Measurements from ENCODE around the gene NKX2-8. TPM values are rescaled to one million over a fixed set of nuclear protein-coding genes. Genes with fewer than 3 reads are reported as not detected.

NKX2-8 gene
- not detected in 2 replicates for total RNA-seq (2021)
- long read RNA-seq: 0 reads

DNA sequence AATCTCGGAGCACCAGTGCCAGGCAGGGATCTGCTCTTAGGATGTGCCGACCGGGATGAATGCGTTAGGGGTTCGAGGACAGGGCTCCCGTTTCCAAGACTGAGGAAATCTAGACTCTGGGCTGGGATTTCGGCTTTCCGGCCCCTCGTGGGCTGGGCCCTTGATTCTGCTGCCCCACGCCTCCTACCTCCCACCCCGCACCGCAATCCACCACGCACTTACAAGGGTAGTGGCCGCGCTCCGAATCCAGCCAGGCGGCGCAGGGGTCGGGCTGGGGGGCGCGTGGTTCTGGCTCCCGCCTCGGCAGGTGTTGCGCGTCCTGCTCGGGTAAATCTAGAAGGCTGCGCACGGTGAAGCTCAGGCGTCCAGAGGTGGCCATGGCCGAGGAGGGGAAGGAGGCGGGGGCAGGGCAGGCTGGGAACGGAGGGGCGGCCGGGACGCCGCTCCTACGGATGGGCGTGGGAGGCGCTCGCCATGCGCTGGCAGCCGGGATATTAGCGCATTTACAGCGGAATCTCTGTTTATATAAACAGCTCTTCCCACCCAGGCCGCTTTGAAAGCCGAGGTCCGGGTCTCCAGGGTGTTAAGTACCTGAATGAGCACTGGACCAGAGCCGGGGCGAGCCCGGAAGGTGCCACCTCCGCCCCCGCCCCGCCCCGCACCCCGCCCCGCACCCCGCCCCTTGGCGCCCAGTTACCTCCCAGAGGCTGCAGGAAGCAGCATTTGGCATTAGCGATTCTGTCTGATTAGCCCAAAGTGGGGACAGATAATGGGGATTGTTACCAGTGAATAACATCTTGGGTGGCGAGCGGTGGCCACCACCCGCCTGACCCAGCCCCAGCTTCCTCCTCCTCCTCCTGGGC, at the start of gene NKX2-8:
Gene NKX2-8, minus strand, starts transcription at position 604 of the 863 bp plus-strand sequence. Its CDS starts 225 bp downstream, at position 379.
- H3K9ac ChIP-seq (ENCODE audit: extremely low read depth, insufficient read length, low read length): no peak within 1 kb of the TSS
- peak; percentile 67 for DNase-seq
- H3K27me3 Mint-ChIP-seq (ENCODE audit: low read depth): peaks cover 61% of the 10 kb centered on the region

More for the DNA sequence above, at the start of gene NKX2-8:
- Histone ChIP-seq H3K23me2 (ENCODE audit: insufficient read length, low read depth, low read length, poor library complexity, severe bottlenecking) (peaks cover 15% of the 10 kb centered on the region), H3K4ac (ENCODE audit: low read depth, low read length) (no peak within 1 kb of the TSS), H3K27me3 (ENCODE audit: insufficient read depth, low read length) (peaks cover 88% of the 10 kb centered on the region), H2AK5ac (ENCODE audit: insufficient read length, low read length) (no peak within 1 kb of the TSS), H4K5ac (ENCODE audit: insufficient read length, low read depth, low read length) (no peak within 1 kb of the TSS), H3K4me2 (ENCODE audit: insufficient read depth, insufficient read length, low read length) (peak within 1 kb of the TSS; percentile 64), H2BK15ac (ENCODE audit: low read depth, low read length) (no peak within 1 kb of the TSS; the same call in 1 of the 2 replicates), H3K4me1 (ENCODE audit: insufficient read depth, low read length) (no peaks in the 10 kb centered on the region), H3K18ac (ENCODE audit: insufficient read length, low read depth, low read length) (no peak within 1 kb of the TSS), H4K20me1 (ENCODE audit: control insufficient read depth, insufficient read depth, insufficient read length) (peaks cover 4% of the 10 kb centered on the region), H4K8ac (replicated peaks; ENCODE audit: insufficient read length, low read depth, low read length) (no peak within 1 kb of the TSS), H3K14ac (ENCODE audit: insufficient read depth, low read length) (no peak within 1 kb of the TSS), H2AFZ (ENCODE audit: low read length) (no peak within 1 kb of the TSS), H3K27ac (ENCODE audit: insufficient read length, low read depth, low read length) (no peak within 1 kb of the TSS), H3K56ac (ENCODE audit: insufficient read length, low read depth, low read length) (no peak within 1 kb of the TSS), H3K79me2 (ENCODE audit: insufficient read depth, low read length) (no peaks in the 10 kb centered on the region), H2BK12ac (ENCODE audit: insufficient read length, low read depth, low read length) (no peak within 1 kb of the TSS), H3T11ph (ENCODE audit: low read length) (no peak within 1 kb of the TSS), H2BK120ac (ENCODE audit: low read depth, low read length, poor library complexity, severe bottlenecking) (no peak within 1 kb of the TSS), H4K91ac (ENCODE audit: insufficient read length, low read depth, low read length) (no peak within 1 kb of the TSS), H3K9me3 (ENCODE audit: control insufficient read depth, low read depth, low read length) (no peaks in the 10 kb centered on the region), H2BK5ac (ENCODE audit: insufficient read length, low read length) (no peak within 1 kb of the TSS), H3K23ac (ENCODE audit: insufficient read length, low read depth, low read length) (no peak within 1 kb of the TSS), H2BK20ac (ENCODE audit: low read depth, low read length, poor library complexity, severe bottlenecking) (no peak within 1 kb of the TSS), H3K79me1 (ENCODE audit: insufficient read depth, low read depth, low read length, poor library complexity, severe bottlenecking) (no peaks in the 10 kb centered on the region)
- Mint-ChIP-seq H3K9me3 (peaks cover 0 to 1% of the 10 kb centered on the region in 2 experiments; a peak in 1 of 5 replicates), H3K4me1 (peaks cover 2 to 28% of the 10 kb centered on the region in 2 experiments; a peak in 3 of 4 replicates), H3K36me3 (ENCODE audit: insufficient read depth in 1 of 3, low read depth in 3 of 3) (no peaks in the 10 kb centered on the region; a peak in 1 of 7 replicates), H3K4me3 (peak within 1 kb of the TSS; percentile 57 to 75), H3K27ac (no peak within 1 kb of the TSS)
- TF ChIP-seq, protein P1, sequence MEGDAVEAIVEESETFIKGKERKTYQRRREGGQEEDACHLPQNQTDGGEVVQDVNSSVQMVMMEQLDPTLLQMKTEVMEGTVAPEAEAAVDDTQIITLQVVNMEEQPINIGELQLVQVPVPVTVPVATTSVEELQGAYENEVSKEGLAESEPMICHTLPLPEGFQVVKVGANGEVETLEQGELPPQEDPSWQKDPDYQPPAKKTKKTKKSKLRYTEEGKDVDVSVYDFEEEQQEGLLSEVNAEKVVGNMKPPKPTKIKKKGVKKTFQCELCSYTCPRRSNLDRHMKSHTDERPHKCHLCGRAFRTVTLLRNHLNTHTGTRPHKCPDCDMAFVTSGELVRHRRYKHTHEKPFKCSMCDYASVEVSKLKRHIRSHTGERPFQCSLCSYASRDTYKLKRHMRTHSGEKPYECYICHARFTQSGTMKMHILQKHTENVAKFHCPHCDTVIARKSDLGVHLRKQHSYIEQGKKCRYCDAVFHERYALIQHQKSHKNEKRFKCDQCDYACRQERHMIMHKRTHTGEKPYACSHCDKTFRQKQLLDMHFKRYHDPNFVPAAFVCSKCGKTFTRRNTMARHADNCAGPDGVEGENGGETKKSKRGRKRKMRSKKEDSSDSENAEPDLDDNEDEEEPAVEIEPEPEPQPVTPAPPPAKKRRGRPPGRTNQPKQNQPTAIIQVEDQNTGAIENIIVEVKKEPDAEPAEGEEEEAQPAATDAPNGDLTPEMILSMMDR (conservative IDR thresholded peaks at IDR 0.05): no peak
- no CpG with 5 or more reads among the region's 62 CpGs for WGBS (ENCODE audit: extremely low coverage, insufficient read length, low lambda C conversion rate)

Measured in H9 (cell line).